A549 (cell line): ENCODE results near the gene APOL2. TPM values are rescaled to one million over a fixed set of nuclear protein-coding genes. Genes with fewer than 3 reads are reported as not detected.
A peak's percentile ranks its signal among the peaks of the same experiment; 100 is the strongest.

ENCODE experiments used
- ATAC-seq, 2 experiments: fragments of 200-7000 bp in 1 of 2; fragments of >200 bp in 1 of 2; cut with Nextera tagmentation in 1 of 2; cut with Tn5 transposase in 1 of 2; 3 replicates each; pipeline versions ENCODE4 v1.8.0 to v1.9.1; 2018 to 2020; ENCODE audit warnings: mild to moderate bottlenecking in 1 of 2, moderate library complexity in 1 of 2
- CTCF ChIA-PET: fragments of 300-600 bp; sonication (Branson Sonifier 250); formaldehyde crosslinking; extraction: SDS; loops from one replicate; lab custom pipeline; 2021; ENCODE audit warnings: antibody characterized with exemption, inconsistent platforms; lab: Yijun Ruan, JAX
- POLR2A ChIA-PET: fragments of 350-600 bp; formaldehyde crosslinking; extraction: SDS; loops from one replicate; lab custom pipeline; 2021; ENCODE audit warnings: antibody characterized with exemption, inconsistent platforms; lab: Yijun Ruan, JAX
- DNase-seq, 2 experiments: peaks; one replicate each; pipeline versions ENCODE4 v3.0.0 to v3.0.0-alpha.2; 2011 to 2016; ENCODE audit warnings: low read depth in 1 of 2, low spot score in 1 of 2
- FAIRE-seq: peaks from 2 replicates; lab custom pipeline; 2011; peaks lifted over from hg19 to GRCh38; lab: Jason Lieb, UNC
- H3K27ac ChIP-seq, 2 experiments: fragments of >200 bp; sonication (Bioruptor Twin); formaldehyde crosslinking; 3 replicates each; pipeline ENCODE4 v1.5.1; 2016 to 2017
- H3K4me1 ChIP-seq: fragments of >200 bp; sonication (Bioruptor Twin); formaldehyde crosslinking; 3 replicates; pipeline ENCODE4 v1.6.1; 2016
- H3K4me2 ChIP-seq: fragments of >200 bp; sonication (Bioruptor Twin); formaldehyde crosslinking; 3 replicates; pipeline ENCODE4 v1.6.1; 2016
- H3K4me3 ChIP-seq: fragments of >200 bp; sonication (Bioruptor Twin); formaldehyde crosslinking; 3 replicates; pipeline ENCODE4 v1.5.1; 2016
- H3K9me3 ChIP-seq: fragments of >200 bp; sonication (Bioruptor Twin); formaldehyde crosslinking; 3 replicates; pipeline ENCODE4 v1.6.1; 2016
- CEBPB ChIP-seq, 2 experiments: fragments of >200 bp in 1 of 2; sonication (Bioruptor Twin) in 1 of 2; formaldehyde crosslinking in 1 of 2; IDR thresholded peaks; 2 replicates each; pipeline ENCODE4 v1.6.1; 2012 to 2016
- CTCF ChIP-seq: fragments of >200 bp; sonication (Bioruptor Twin); formaldehyde crosslinking; IDR thresholded peaks from 3 replicates; pipeline ENCODE4 v1.5.1; 2016
- E2F6 ChIP-seq: IDR thresholded peaks from 2 replicates; pipeline ENCODE4 v1.6.1; 2012; ENCODE audit warnings: low read depth, borderline replicate concordance
- ESRRA ChIP-seq: fragments of 150-350 bp; IDR thresholded peaks from 2 replicates; pipeline ENCODE4 v1.6.1; 2014; ENCODE audit warnings: mild to moderate bottlenecking, low read length, borderline replicate concordance
- FOSL2 ChIP-seq, 2 experiments: fragments of 450-650 bp in 1 of 2; fragments of >200 bp in 1 of 2; sonication (Bioruptor Twin) in 1 of 2; formaldehyde crosslinking; IDR thresholded peaks; 2 replicates each; pipeline versions ENCODE4 v1.5.0 to v1.6.1; 2016 to 2020; ENCODE audit warnings: mild to moderate bottlenecking in 1 of 2, moderate library complexity in 1 of 2
- FOXS1 ChIP-seq: fragments of 250-450 bp; sonication (Bioruptor Pico); IDR thresholded peaks from 2 replicates; pipeline ENCODE4 v1.5.0; 2020; ENCODE audit warnings: mild to moderate bottlenecking, moderate library complexity
- HEYL ChIP-seq: fragments of 250-450 bp; sonication (Bioruptor Pico); IDR thresholded peaks from 2 replicates; pipeline ENCODE4 v1.8.0; 2021; ENCODE audit warnings: mild to moderate bottlenecking, moderate library complexity
- HOXA7 ChIP-seq: fragments of 250-450 bp; sonication (Bioruptor Pico); IDR thresholded peaks from 2 replicates; pipeline ENCODE4 v1.5.0; 2020; ENCODE audit warnings: mild to moderate bottlenecking, moderate library complexity
- HOXB13 ChIP-seq: fragments of 250-450 bp; sonication (Bioruptor Pico); IDR thresholded peaks from 2 replicates; pipeline ENCODE4 v1.5.0; 2020; ENCODE audit warnings: low read depth, mild to moderate bottlenecking, moderate library complexity
- JUNB ChIP-seq: fragments of >200 bp; sonication (Bioruptor Twin); formaldehyde crosslinking; IDR thresholded peaks from 2 replicates; pipeline ENCODE4 v1.6.1; 2016
- MAFK ChIP-seq: fragments of 450-650 bp; IDR thresholded peaks from 2 replicates; pipeline ENCODE4 v1.6.1; 2014; ENCODE audit not compliant: partially characterized antibody
- NPAS2 ChIP-seq: fragments of 250-450 bp; sonication (Bioruptor Pico); IDR thresholded peaks from 2 replicates; pipeline ENCODE4 v1.8.0; 2022; ENCODE audit warnings: mild to moderate bottlenecking, moderate library complexity, borderline replicate concordance
- PHF8 ChIP-seq: fragments of 200-600 bp; sonication (generic); IDR thresholded peaks from 2 replicates; pipeline ENCODE4 v1.6.1; 2016; ENCODE audit warnings: low read depth, mild to moderate bottlenecking, antibody characterized with exemption, moderate library complexity, borderline replicate concordance
- POLR2A ChIP-seq: IDR thresholded peaks from 2 replicates; pipeline ENCODE4 v1.6.1; 2012; ENCODE audit warnings: mild to moderate bottlenecking, low read length
- RAD21 ChIP-seq, 2 experiments: fragments of >200 bp in 1 of 2; sonication (Bioruptor Twin) in 1 of 2; formaldehyde crosslinking in 1 of 2; IDR thresholded peaks in 1 of 2; conservative IDR thresholded peaks in 1 of 2; 2 replicates in 1 of 2; 3 replicates in 1 of 2; pipeline ENCODE4 v1.6.1; 2012 to 2018; ENCODE audit warnings: inconsistent platforms in 1 of 2
- RCOR1 ChIP-seq: fragments of 150-350 bp; IDR thresholded peaks from 2 replicates; pipeline ENCODE4 v1.6.1; 2014; ENCODE audit warnings: antibody characterized with exemption, low read length, low read depth
- RFX5 ChIP-seq: fragments of 450-650 bp; IDR thresholded peaks from 2 replicates; pipeline ENCODE4 v1.7.1; 2014; ENCODE audit warnings: antibody characterized with exemption, mild to moderate bottlenecking, moderate library complexity
- SMC3 ChIP-seq: fragments of >200 bp; sonication (Bioruptor Twin); formaldehyde crosslinking; IDR thresholded peaks from 3 replicates; pipeline ENCODE4 v1.6.1; 2018; ENCODE audit warnings: inconsistent platforms
- TP53 ChIP-seq: fragments of 250-450 bp; sonication (Bioruptor Pico); IDR thresholded peaks from 2 replicates; pipeline ENCODE4 v1.5.0; 2021; ENCODE audit warnings: mild to moderate bottlenecking, moderate library complexity
- USF2 ChIP-seq: fragments of 450-650 bp; IDR thresholded peaks from 2 replicates; pipeline ENCODE4 v1.6.1; 2014; ENCODE audit warnings: antibody characterized with exemption
- ZC3H11A ChIP-seq: fragments of 450-650 bp; IDR thresholded peaks from 2 replicates; pipeline ENCODE4 v1.6.1; 2014; ENCODE audit warnings: antibody characterized with exemption, mild to moderate bottlenecking
- ZSCAN20 ChIP-seq: fragments of 250-450 bp; sonication (Bioruptor Pico); IDR thresholded peaks from 2 replicates; pipeline ENCODE4 v1.8.0; 2022; ENCODE audit warnings: mild to moderate bottlenecking, moderate library complexity
- WGBS: methylation state at CpG from one replicate; pipeline ENCODE4 v1.1.6; 2017; ENCODE audit errors: missing lambda C conversion rate; 5-methylcytosine and 5-hydroxymethylcytosine counted together
- polyA plus RNA-seq, 4 experiments: library from polyadenylated mRNA; depleted of rRNA in 3 of 4; stranded (reverse); fragments of >200 nt; fragmentation: RNase III in 1 of 4; extraction: RNeasy Plus Mini Kit Qiagen cat#74134 plus additional on column Dnase treatment in 1 of 4; gene quantifications; 2 replicates in 3 of 4; 3 replicates in 1 of 4; pipeline ENCODE4 v1.2.3, GENCODE V29; 2011 to 2017
- TF ChIP-seq, protein P1 (sequence below): fragments of 150-350 bp; IDR thresholded peaks from 2 replicates; pipeline ENCODE4 v1.6.1; 2014; ENCODE audit warnings: low read depth, mild to moderate bottlenecking, low read length

APOL2 gene
- polyA plus RNA-seq, 2 of the 4 experiments (the other 2 are of a cell fraction) = 8.7 to 23.8 TPM

DNA sequence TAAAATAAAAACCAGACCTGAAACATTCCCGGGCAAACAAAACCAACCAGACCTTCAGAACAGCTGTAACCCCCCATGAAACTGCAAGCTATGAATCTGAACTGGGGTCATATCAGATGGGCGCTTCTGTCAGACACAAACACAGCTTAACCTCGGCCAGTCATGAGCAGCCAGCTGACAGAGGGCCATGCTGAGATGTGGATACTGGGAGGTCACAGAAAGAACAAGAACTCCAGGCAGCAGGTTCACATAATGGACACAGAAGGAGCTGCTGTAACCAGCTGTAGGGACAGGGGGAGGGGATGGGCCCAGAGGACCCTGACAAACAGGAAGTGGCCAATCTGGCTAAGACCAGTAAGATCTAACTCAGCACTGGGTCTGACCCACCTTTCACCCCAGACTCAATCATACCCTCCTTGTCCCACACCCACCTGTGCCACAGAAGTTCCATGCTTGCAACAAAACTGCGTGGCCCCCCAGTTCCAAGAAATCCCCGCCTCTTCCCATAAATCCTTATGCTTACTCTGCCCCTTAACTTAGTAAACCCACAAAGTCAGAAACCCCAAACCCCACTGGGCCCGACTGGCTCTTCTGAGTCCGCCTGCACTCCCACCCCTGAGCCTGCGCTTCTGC lies 41.7 kb downstream of the APOL2 start:
- no peak for DNase-seq
- no peak overlapping the region for H3K4me2 ChIP-seq
- CTCF ChIA-PET = interaction anchor here (0.6 to 3.5 kb wide), 7 partner anchors 19 to 130 kb away, joined by 3 to 14 read pairs (median 3); partner anchors contain the start of gene APOL2
- TF ChIP-seq ESRRA = no peak
- no peak for TF ChIP-seq RFX5
- TF ChIP-seq JUNB = no peak
- no peak for TF ChIP-seq ZSCAN20 (CRISPR knock-in tag)
- 73% methylated on average over 8 of the region's 8 CpGs for WGBS
- ATAC-seq = no peak
- POLR2A ChIA-PET = no interaction called here
- no peaks in the 10 kb centered on the region for H3K9me3 ChIP-seq
- FAIRE-seq = no peak
- no peaks in the 10 kb centered on the region for H3K4me1 ChIP-seq
- H3K27ac ChIP-seq = no peak overlapping the region
- no peak overlapping the region for H3K4me3 ChIP-seq

GRCh38 chr22:36197065-36197440 lies 42.3 kb downstream of the APOL2 start:
- H3K4me1 ChIP-seq = no peaks in the 10 kb centered on the region
- TF ChIP-seq HOXB13 (CRISPR knock-in tag) (no peak), E2F6 (no peak), PHF8 (no peak), POLR2A (no peak), HEYL (CRISPR knock-in tag) (no peak), MAFK (no peak)
- TF ChIP-seq, protein P1, sequence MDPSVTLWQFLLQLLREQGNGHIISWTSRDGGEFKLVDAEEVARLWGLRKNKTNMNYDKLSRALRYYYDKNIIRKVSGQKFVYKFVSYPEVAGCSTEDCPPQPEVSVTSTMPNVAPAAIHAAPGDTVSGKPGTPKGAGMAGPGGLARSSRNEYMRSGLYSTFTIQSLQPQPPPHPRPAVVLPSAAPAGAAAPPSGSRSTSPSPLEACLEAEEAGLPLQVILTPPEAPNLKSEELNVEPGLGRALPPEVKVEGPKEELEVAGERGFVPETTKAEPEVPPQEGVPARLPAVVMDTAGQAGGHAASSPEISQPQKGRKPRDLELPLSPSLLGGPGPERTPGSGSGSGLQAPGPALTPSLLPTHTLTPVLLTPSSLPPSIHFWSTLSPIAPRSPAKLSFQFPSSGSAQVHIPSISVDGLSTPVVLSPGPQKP = no peak
- no peaks in the 10 kb centered on the region for H3K9me3 ChIP-seq
- 79% methylated on average over 2 of the region's 5 CpGs for WGBS
- ChIA-PET POLR2A (interaction anchor here (0.6 kb wide), 1 partner anchor 75 kb away, joined by 6 read pairs; no protein-coding TSS in a partner anchor), CTCF (interaction anchor here (1.0 to 3.5 kb wide), 6 partner anchors 19 to 130 kb away, joined by 3 to 14 read pairs (median 4); partner anchors contain the start of gene APOL2)
- no peak overlapping the region for H3K4me2 ChIP-seq
- no peak overlapping the region for H3K27ac ChIP-seq
- no peak for FAIRE-seq
- no peak overlapping the region for H3K4me3 ChIP-seq
- no peak for ATAC-seq
- DNase-seq = no peak

DNA sequence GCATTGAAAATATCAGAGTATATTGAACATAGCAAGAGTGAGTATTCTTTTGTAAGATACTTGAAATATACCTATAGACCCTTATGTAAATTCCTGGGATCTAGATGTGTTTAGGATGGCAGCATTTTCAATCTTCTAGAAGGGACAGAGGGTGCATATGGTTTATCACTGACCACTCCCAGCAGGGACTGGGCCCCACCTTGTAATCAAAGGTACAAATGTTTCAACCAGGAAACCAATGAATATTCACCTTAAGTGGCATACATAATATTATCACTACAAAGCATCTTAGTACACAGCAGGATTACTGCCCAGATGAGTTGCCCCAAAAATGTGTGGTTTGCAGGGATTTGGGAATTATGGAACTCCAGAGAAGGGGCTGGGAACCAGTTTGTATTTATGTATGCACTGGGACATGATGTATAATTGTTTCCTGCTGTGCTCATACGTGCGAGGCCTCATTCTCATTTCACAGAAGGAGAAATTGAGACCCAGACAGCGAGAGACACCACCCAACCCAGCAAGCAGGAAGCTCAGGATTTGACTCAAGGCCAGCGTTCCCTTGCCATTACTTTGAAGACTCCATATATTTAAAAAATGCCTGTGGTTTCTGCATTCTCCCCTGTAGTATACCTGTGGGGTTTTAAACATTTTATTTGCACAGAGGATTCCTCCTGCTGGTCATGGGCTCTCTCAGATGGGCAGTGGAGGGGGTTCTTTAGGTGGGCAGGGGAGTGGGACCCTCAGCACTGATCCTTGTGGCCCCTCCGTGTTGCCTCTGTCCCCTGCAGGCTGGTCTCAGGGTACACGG lies 42.9 kb downstream of the APOL2 start:
- FAIRE-seq (no peak), ATAC-seq (no peak)

GRCh38 chr22:36194971-36195370 lies 44.4 kb downstream of the APOL2 start:
- WGBS = 65% methylated on average over 5 of the region's 5 CpGs
- TF ChIP-seq NPAS2 (CRISPR knock-in tag) = no peak
- TF ChIP-seq CTCF = peak; percentile 57
- TF ChIP-seq SMC3 = peak; percentile 53
- TF ChIP-seq CEBPB (IDR thresholded peaks at IDR 0.05) = no peak
- TF ChIP-seq USF2 = no peak
- no peak for TF ChIP-seq E2F6
- TF ChIP-seq FOXS1 (CRISPR knock-in tag) = no peak
- TF ChIP-seq TP53 (CRISPR knock-in tag) = no peak
- TF ChIP-seq ZC3H11A = no peak
- peak; percentile 64 to 66 for TF ChIP-seq RAD21 (conservative IDR thresholded peaks at IDR 0.05 in 1 of 2, IDR thresholded peaks at IDR 0.05 in 1 of 2)
- DNase-seq = peak; percentile 24 to 59
- H3K4me1 ChIP-seq = no peaks in the 10 kb centered on the region
- ATAC-seq = peak; percentile 86 to 96
- no peaks in the 10 kb centered on the region for H3K9me3 ChIP-seq
- POLR2A ChIA-PET = interaction anchor here (1.1 kb wide), 1 partner anchor 45 kb away, joined by 3 read pairs; the partner anchor contains the start of gene APOL2
- FAIRE-seq = no peak
- no peak overlapping the region for H3K4me3 ChIP-seq
- no peak overlapping the region for H3K27ac ChIP-seq
- no peak overlapping the region for H3K4me2 ChIP-seq
- CTCF ChIA-PET = interaction anchor here (0.7 to 3.5 kb wide), 16 partner anchors 11 to 701 kb away, joined by 3 to 21 read pairs (median 4); partner anchors contain the start of gene APOL2

More for the DNA sequence above, 42.9 kb downstream of the APOL2 start:
- H3K4me3 ChIP-seq = no peak overlapping the region
- no peaks in the 10 kb centered on the region for H3K4me1 ChIP-seq
- no peaks in the 10 kb centered on the region for H3K9me3 ChIP-seq
- H3K4me2 ChIP-seq = no peak overlapping the region
- TF ChIP-seq FOSL2 (IDR thresholded peaks at IDR 0.05) = no peak
- TF ChIP-seq FOSL2 (CRISPR knock-in tag; IDR thresholded peaks at IDR 0.05) = no peak
- no peak for TF ChIP-seq ZC3H11A
- TF ChIP-seq RCOR1 = no peak
- TF ChIP-seq HOXA7 (CRISPR knock-in tag) = no peak
- TF ChIP-seq, all 56 proteins: peak for 0
- POLR2A ChIA-PET = interaction anchor here (0.6 kb wide), 1 partner anchor 75 kb away, joined by 6 read pairs; no protein-coding TSS in a partner anchor
- 56% methylated on average over 6 of the region's 6 CpGs for WGBS
- H3K27ac ChIP-seq = no peak overlapping the region
- DNase-seq = no peak
- CTCF ChIA-PET = interaction anchor here (0.7 to 3.5 kb wide), 9 partner anchors 12 to 90 kb away, joined by 3 to 21 read pairs (median 5); no protein-coding TSS in a partner anchor
